ENCODE data around the gene OR4D11. TPM values are rescaled to one million over a fixed set of nuclear protein-coding genes. Genes with fewer than 3 reads are reported as not detected.

OR4D11 gene
- total RNA-seq, 2 experiments from 2014 or later: not detected

DNA sequence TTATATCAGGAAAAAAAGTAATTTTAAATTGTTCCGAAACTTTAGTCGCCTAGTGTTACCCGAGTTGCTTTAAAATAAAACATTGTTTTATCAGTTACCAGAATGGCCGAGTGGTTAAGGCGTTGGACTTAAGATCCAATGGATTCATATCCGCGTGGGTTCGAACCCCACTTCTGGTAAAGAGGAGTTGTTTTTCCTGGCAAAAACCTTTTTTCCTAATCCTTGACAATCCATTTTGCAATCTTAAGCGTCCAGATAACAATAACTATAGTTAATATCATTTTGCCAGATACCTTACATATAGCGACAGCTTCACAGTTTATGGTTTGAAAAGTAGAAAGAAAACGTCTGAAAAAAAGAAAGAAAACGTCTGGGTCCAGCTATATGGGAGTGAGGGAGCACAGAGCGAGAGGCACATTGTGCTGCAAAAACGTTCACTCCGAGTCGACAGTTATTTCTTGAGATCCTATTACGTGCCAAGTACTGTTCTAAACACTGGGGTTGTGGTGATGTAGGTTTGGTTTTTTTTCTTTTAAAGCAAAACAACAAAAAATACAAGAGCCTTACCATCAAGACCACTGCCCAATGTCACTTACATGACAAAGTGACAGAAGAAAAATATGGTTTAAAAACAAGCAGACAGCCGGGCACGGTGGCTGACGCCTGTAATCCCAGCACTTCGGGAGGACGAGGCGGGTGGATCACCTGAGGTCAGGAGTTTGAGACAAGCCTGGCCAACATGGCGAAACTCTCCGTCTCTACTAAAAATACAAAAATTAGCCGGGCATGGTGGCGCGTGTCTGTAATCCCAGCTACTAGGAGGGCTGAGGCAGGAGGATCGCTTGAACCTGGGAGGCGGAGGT is 48.5 kb downstream of the OR4D11 start:
- peaks cover 18% of the 10 kb centered on the region for H3K27me3 Mint-ChIP-seq
- H3K4me3 Mint-ChIP-seq: peak overlapping the region; percentile 83
- POLR2A ChIA-PET: no interaction called here
- no peaks in the 10 kb centered on the region for H3K9me3 Mint-ChIP-seq
- peak overlapping the region; percentile 1 for H3K27ac Mint-ChIP-seq
- CTCF ChIA-PET: interaction anchor here (0.9 kb wide), 1 partner anchor 9 kb away, joined by 3 read pairs; no protein-coding TSS in a partner anchor
- H3K4me1 Mint-ChIP-seq: peaks cover 51% of the 10 kb centered on the region
- DNase-seq: no peak
- H3K36me3 Mint-ChIP-seq (ENCODE audit: low read depth): no peaks in the 10 kb centered on the region

DNA sequence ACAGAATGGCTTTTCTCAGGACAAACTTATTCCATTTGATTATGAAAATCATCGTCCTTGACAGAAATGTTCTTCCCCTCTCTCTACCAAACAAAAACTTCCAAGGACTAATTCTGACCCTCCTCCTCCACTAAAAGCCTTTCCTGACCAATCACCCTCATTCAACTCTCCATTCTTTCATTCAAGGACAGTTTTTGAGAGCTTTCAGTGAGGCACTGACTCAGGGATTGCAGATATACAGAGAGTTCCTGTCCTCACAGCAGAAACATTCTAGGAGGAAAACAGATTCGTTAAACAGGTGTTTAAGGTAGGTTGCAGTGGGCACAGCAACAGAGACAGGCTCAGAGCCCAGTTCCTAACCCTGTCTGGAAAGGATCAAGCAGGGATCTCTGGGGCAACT is 49.5 kb downstream of the OR4D11 start:
- no peak for DNase-seq
- Mint-ChIP-seq H3K36me3 (ENCODE audit: low read depth) (no peaks in the 10 kb centered on the region), H3K27me3 (peaks cover 22% of the 10 kb centered on the region), H3K27ac (no peak overlapping the region), H3K4me3 (no peak overlapping the region), H3K9me3 (no peaks in the 10 kb centered on the region), H3K4me1 (peaks cover 58% of the 10 kb centered on the region)
- ChIA-PET CTCF (no interaction called here), POLR2A (no interaction called here)

DNA sequence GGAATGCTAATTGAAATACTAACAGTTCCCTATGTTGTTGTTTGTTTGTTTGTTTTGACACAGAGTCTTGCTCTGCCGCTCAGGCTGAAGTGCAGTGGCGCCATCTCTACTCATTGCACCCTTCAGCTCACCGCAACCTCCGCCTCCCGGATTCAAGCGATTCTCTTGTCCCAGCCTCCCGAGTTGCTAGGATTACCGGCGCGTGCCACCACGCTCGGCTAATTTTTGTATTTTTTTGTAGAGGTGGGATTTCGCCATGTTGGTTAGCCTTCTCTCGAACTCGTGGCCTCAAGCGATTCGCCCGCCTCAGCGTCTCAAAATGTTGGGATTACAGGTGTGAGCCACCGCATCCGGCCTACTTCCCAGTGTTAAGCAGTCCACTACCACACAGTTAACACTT is 49.9 kb downstream of the OR4D11 start:
- H3K4me3 Mint-ChIP-seq: no peak overlapping the region
- no peaks in the 10 kb centered on the region for H3K36me3 Mint-ChIP-seq (ENCODE audit: low read depth)
- CTCF ChIA-PET: no interaction called here
- DNase-seq: no peak
- peaks cover 62% of the 10 kb centered on the region for H3K4me1 Mint-ChIP-seq
- H3K27ac Mint-ChIP-seq: no peak overlapping the region
- POLR2A ChIA-PET: no interaction called here
- H3K27me3 Mint-ChIP-seq: peaks cover 22% of the 10 kb centered on the region
- H3K9me3 Mint-ChIP-seq: no peaks in the 10 kb centered on the region

Other genes starting within 250 kb of the OR4D11 start
- not detected for gene OR5AN1, start 144.7 kb upstream of the OR4D11 start, total RNA-seq
- gene OR5A2, start 77.2 kb upstream of the OR4D11 start, total RNA-seq: not detected
- not detected for gene OR5A1, start 67.1 kb upstream of the OR4D11 start, total RNA-seq
- not detected for gene OR4D6, start 46.6 kb upstream of the OR4D11 start, total RNA-seq
- gene OR4D10, start 30.3 kb upstream of the OR4D11 start, total RNA-seq: not detected
- not detected for gene OR4D9, start 8.0 kb downstream of the OR4D11 start, total RNA-seq
- gene OSBP, start 112.2 kb downstream of the OR4D11 start, total RNA-seq: 10 to 100 TPM; 36.4 to 43.6 TPM
- 10 to 100 TPM; 47.2 to 59.6 TPM for gene PATL1, start 165.5 kb downstream of the OR4D11 start, total RNA-seq
- gene OR10V1, start 210.3 kb downstream of the OR4D11 start, total RNA-seq: not detected

Data from activated CD4-positive, alpha-beta T cell treated with anti-CD3 and anti-CD28 coated beads, Interleukin-2, amount 10 ng/mL, durations not matched to agents 7 days and 5 days (primary cell).